H9 (cell line): Measurements from ENCODE around the gene BRAT1. TPM values are rescaled to one million over a fixed set of nuclear protein-coding genes. Genes with fewer than 3 reads are reported as not detected.

Experiments used
- DNase-seq: peaks from one replicate; pipeline ENCODE4 v3.0.0-alpha.2; 2017
- H2AFZ ChIP-seq: one replicate; pipeline ENCODE4 v1.6.1; 2013; ENCODE audit warnings: mild to moderate bottlenecking, low read length, control low read depth, moderate library complexity
- H2AK5ac ChIP-seq: 2 replicates; pipeline ENCODE4 v1.6.1; 2013; ENCODE audit warnings: low read length, control low read depth, mixed read lengths; ENCODE audit not compliant: insufficient read length
- H2BK120ac ChIP-seq: one replicate; pipeline ENCODE4 v1.6.1; 2013; ENCODE audit warnings: low read depth, mild to moderate bottlenecking, low read length, control low read depth, inconsistent platforms; ENCODE audit not compliant: poor library complexity, severe bottlenecking
- H2BK12ac ChIP-seq: 2 replicates; pipeline ENCODE4 v1.6.1; 2013; ENCODE audit warnings: low read length, control low read depth, mixed read lengths, low read depth; ENCODE audit not compliant: insufficient read length
- H2BK15ac ChIP-seq: 2 replicates; pipeline ENCODE4 v1.6.1; 2013; ENCODE audit warnings: low read depth, low read length, control low read depth
- H2BK20ac ChIP-seq: one replicate; pipeline ENCODE4 v1.6.1; 2013; ENCODE audit warnings: low read depth, mild to moderate bottlenecking, low read length, control low read depth, inconsistent platforms; ENCODE audit not compliant: poor library complexity, severe bottlenecking
- H2BK5ac ChIP-seq: 2 replicates; pipeline ENCODE4 v1.6.1; 2013; ENCODE audit warnings: low read length, control low read depth, mixed read lengths; ENCODE audit not compliant: insufficient read length
- H3K14ac ChIP-seq: 2 replicates; pipeline ENCODE4 v1.6.1; 2013; ENCODE audit warnings: low read length, control low read depth; ENCODE audit not compliant: insufficient read depth
- H3K18ac ChIP-seq: 2 replicates; pipeline ENCODE4 v1.6.1; 2013; ENCODE audit warnings: low read depth, mild to moderate bottlenecking, mixed read lengths, low read length, control low read depth; ENCODE audit not compliant: insufficient read length
- H3K23ac ChIP-seq: 2 replicates; pipeline ENCODE4 v1.6.1; 2013; ENCODE audit warnings: low read length, control low read depth, mixed read lengths, low read depth; ENCODE audit not compliant: insufficient read length
- H3K23me2 ChIP-seq: 2 replicates; pipeline ENCODE4 v1.6.1; 2013; ENCODE audit warnings: low read depth, mild to moderate bottlenecking, mixed read lengths, low read length, control low read depth; ENCODE audit not compliant: insufficient read length, poor library complexity, severe bottlenecking
- H3K27ac ChIP-seq: 2 replicates; pipeline ENCODE4 v1.5.1; 2013; ENCODE audit warnings: low read length, control low read depth, mixed read lengths, low read depth; ENCODE audit not compliant: insufficient read length
- H3K27me3 ChIP-seq: 2 replicates; pipeline ENCODE4 v1.6.1; 2013; ENCODE audit warnings: low read length, control low read depth, inconsistent platforms; ENCODE audit not compliant: insufficient read depth
- H3K4ac ChIP-seq: 2 replicates; pipeline ENCODE4 v1.6.1; 2013; ENCODE audit warnings: low read depth, mild to moderate bottlenecking, control low read depth, inconsistent platforms, low read length, moderate library complexity
- H3K4me1 ChIP-seq: 2 replicates; pipeline ENCODE4 v1.6.1; 2013; ENCODE audit warnings: low read length, control low read depth, inconsistent platforms; ENCODE audit not compliant: insufficient read depth
- H3K4me2 ChIP-seq: 2 replicates; pipeline ENCODE4 v1.6.1; 2013; ENCODE audit warnings: low read length, control low read depth, mixed read lengths; ENCODE audit not compliant: insufficient read length, insufficient read depth
- H3K56ac ChIP-seq: 2 replicates; pipeline ENCODE4 v1.6.1; 2013; ENCODE audit warnings: low read depth, mild to moderate bottlenecking, mixed read lengths, low read length, control low read depth; ENCODE audit not compliant: insufficient read length
- H3K79me1 ChIP-seq: 2 replicates; pipeline ENCODE4 v1.6.1; 2013; ENCODE audit warnings: low read depth, mild to moderate bottlenecking, moderate library complexity, low read length, control low read depth, inconsistent platforms; ENCODE audit not compliant: insufficient read depth, poor library complexity, severe bottlenecking
- H3K79me2 ChIP-seq: 2 replicates; pipeline ENCODE4 v1.6.1; 2013; ENCODE audit warnings: low read length, control low read depth, inconsistent platforms; ENCODE audit not compliant: insufficient read depth
- H3K9ac ChIP-seq: 2 replicates; pipeline ENCODE4 v1.6.1; 2013; ENCODE audit warnings: low read length, control low read depth, mixed read lengths; ENCODE audit not compliant: insufficient read length; ENCODE audit errors: extremely low read depth
- H3K9me3 ChIP-seq: one replicate; pipeline ENCODE4 v1.6.1; 2013; ENCODE audit warnings: low read depth, low read length, inconsistent platforms; ENCODE audit not compliant: control insufficient read depth
- H3T11ph ChIP-seq: one replicate; pipeline ENCODE4 v1.6.1; 2013; ENCODE audit warnings: mild to moderate bottlenecking, low read length, control low read depth, inconsistent platforms
- H4K20me1 ChIP-seq: one replicate; pipeline ENCODE4 v1.6.1; 2013; ENCODE audit not compliant: control insufficient read depth, insufficient read length, insufficient read depth
- H4K5ac ChIP-seq: 2 replicates; pipeline ENCODE4 v1.6.1; 2013; ENCODE audit warnings: low read depth, mild to moderate bottlenecking, mixed read lengths, low read length, control low read depth; ENCODE audit not compliant: insufficient read length
- H4K8ac ChIP-seq: replicated peaks from 2 replicates; pipeline ENCODE4 v1.6.1; 2013; ENCODE audit warnings: low read length, control low read depth, mixed read lengths, low read depth; ENCODE audit not compliant: insufficient read length
- H4K91ac ChIP-seq: 2 replicates; pipeline ENCODE4 v1.6.1; 2013; ENCODE audit warnings: low read depth, mild to moderate bottlenecking, moderate library complexity, mixed read lengths, low read length, control low read depth; ENCODE audit not compliant: insufficient read length
- H3K27ac Mint-ChIP-seq, 3 experiments: 2 replicates in 2 of 3; 3 replicates in 1 of 3; pipeline ENCODE4 v1.8.0; 2020 to 2021; ENCODE audit warnings: mixed read lengths in 3 of 3, mild to moderate bottlenecking in 1 of 3, moderate library complexity in 1 of 3
- H3K27me3 Mint-ChIP-seq: 2 replicates; pipeline ENCODE4 v1.8.0; 2021; ENCODE audit warnings: low read depth, mild to moderate bottlenecking, moderate library complexity, mixed read lengths
- H3K36me3 Mint-ChIP-seq, 3 experiments: 2 replicates in 2 of 3; 3 replicates in 1 of 3; pipeline ENCODE4 v1.8.0; 2020 to 2021; ENCODE audit warnings: low read depth in 3 of 3, mixed read lengths in 3 of 3; ENCODE audit not compliant: insufficient read depth in 1 of 3
- H3K4me1 Mint-ChIP-seq, 2 experiments: 2 replicates each; pipeline ENCODE4 v1.8.0; 2020; ENCODE audit warnings: mixed read lengths in 2 of 2
- H3K4me3 Mint-ChIP-seq, 2 experiments: 2 replicates in 1 of 2; 3 replicates in 1 of 2; pipeline ENCODE4 v1.8.0; 2020 to 2021; ENCODE audit warnings: mild to moderate bottlenecking in 2 of 2, mixed read lengths in 2 of 2, moderate library complexity in 1 of 2
- H3K9me3 Mint-ChIP-seq, 2 experiments: 2 replicates in 1 of 2; 3 replicates in 1 of 2; pipeline ENCODE4 v1.8.0; 2020; ENCODE audit warnings: mild to moderate bottlenecking in 2 of 2, mixed read lengths in 2 of 2, moderate library complexity in 1 of 2
- WGBS: extraction: QIAGEN DNeasy Blood & Tissue Kit; methylation state at CpG from one replicate; pipeline ENCODE4 v1.1.7; 2013; ENCODE audit warnings: missing lambda C conversion rate, low lambda C conversion rate, mixed read lengths; ENCODE audit not compliant: insufficient read length; ENCODE audit errors: extremely low coverage; 5-methylcytosine and 5-hydroxymethylcytosine counted together
- total RNA-seq: library from RNA; stranded (reverse); gene quantifications from 2 replicates; pipeline ENCODE4 v1.2.1, GENCODE V29; 2021
- TF ChIP-seq, protein P1 (sequence below): fragments of 200-600 bp; sonication (generic); conservative IDR thresholded peaks from 3 replicates; pipeline ENCODE4 v1.8.0; 2021; ENCODE audit warnings: antibody characterized with exemption, mild to moderate bottlenecking

BRAT1 gene
- total RNA-seq, 1 experiment from 2014 or later: 41.2 TPM

GRCh38 chr7:2542011-2542915, 13.1 kb downstream of the BRAT1 start:
- Histone ChIP-seq H3K4me2 (no peak overlapping the region), H3K9ac (no peak overlapping the region)

More at GRCh38 chr7:2542011-2542915, 13.1 kb downstream of the BRAT1 start:
- H2BK120ac ChIP-seq: no peak overlapping the region
- H2AFZ ChIP-seq: no peak overlapping the region
- H3T11ph ChIP-seq: no peak overlapping the region
- H3K79me1 ChIP-seq: no peaks in the 10 kb centered on the region
- peaks cover 17 to 57% (median 47%) of the 10 kb centered on the region in 3 experiments for H3K36me3 Mint-ChIP-seq
- no peak overlapping the region for H3K4me3 Mint-ChIP-seq
- no peaks in the 10 kb centered on the region for H4K20me1 ChIP-seq
- H3K23me2 ChIP-seq: no peaks in the 10 kb centered on the region
- H3K14ac ChIP-seq: no peak overlapping the region
- no peak overlapping the region for H2BK5ac ChIP-seq
- H3K4ac ChIP-seq: no peak overlapping the region
- no peak overlapping the region for H2AK5ac ChIP-seq
- WGBS: no CpG with 5 or more reads among the region's 25 CpGs
- H3K79me2 ChIP-seq: no peaks in the 10 kb centered on the region
- no peak overlapping the region for H4K5ac ChIP-seq
- TF ChIP-seq, protein P1, sequence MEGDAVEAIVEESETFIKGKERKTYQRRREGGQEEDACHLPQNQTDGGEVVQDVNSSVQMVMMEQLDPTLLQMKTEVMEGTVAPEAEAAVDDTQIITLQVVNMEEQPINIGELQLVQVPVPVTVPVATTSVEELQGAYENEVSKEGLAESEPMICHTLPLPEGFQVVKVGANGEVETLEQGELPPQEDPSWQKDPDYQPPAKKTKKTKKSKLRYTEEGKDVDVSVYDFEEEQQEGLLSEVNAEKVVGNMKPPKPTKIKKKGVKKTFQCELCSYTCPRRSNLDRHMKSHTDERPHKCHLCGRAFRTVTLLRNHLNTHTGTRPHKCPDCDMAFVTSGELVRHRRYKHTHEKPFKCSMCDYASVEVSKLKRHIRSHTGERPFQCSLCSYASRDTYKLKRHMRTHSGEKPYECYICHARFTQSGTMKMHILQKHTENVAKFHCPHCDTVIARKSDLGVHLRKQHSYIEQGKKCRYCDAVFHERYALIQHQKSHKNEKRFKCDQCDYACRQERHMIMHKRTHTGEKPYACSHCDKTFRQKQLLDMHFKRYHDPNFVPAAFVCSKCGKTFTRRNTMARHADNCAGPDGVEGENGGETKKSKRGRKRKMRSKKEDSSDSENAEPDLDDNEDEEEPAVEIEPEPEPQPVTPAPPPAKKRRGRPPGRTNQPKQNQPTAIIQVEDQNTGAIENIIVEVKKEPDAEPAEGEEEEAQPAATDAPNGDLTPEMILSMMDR: no peak
- H3K27me3 Mint-ChIP-seq: no peaks in the 10 kb centered on the region
- DNase-seq: no peak
- no peak overlapping the region for H3K27ac ChIP-seq
- no peak overlapping the region for H3K23ac ChIP-seq
- no peak overlapping the region for H3K56ac ChIP-seq
- no peak overlapping the region for H3K27ac Mint-ChIP-seq
- H4K91ac ChIP-seq: no peak overlapping the region
- H3K27me3 ChIP-seq: no peaks in the 10 kb centered on the region
- H3K4me1 Mint-ChIP-seq: no peaks in the 10 kb centered on the region
- H2BK12ac ChIP-seq: no peak overlapping the region
- H2BK20ac ChIP-seq: no peak overlapping the region
- no peaks in the 10 kb centered on the region for H3K9me3 Mint-ChIP-seq
- H4K8ac ChIP-seq: no peak overlapping the region
- no peaks in the 10 kb centered on the region for H3K9me3 ChIP-seq
- H2BK15ac ChIP-seq: no peak overlapping the region
- H3K18ac ChIP-seq: no peak overlapping the region
- no peaks in the 10 kb centered on the region for H3K4me1 ChIP-seq
